Activated CD4-positive, alpha-beta T cell treated with anti-CD3 and anti-CD28 coated beads, Interleukin-2, amount 10 ng/mL, durations not matched to agents 24 days and 14 days (primary cell): ENCODE measurements around the gene BOD1L1. TPM values are rescaled to one million over a fixed set of nuclear protein-coding genes. Genes with fewer than 3 reads are reported as not detected.
A peak's percentile ranks its signal among the peaks of the same experiment; 100 is the strongest.

Experiments used
- DNase-seq: peaks from one replicate; pipeline ENCODE4 v3.0.0; 2022
- H3K27ac Mint-ChIP-seq: one replicate; pipeline ENCODE4 v1.8.0; 2022; ENCODE audit warnings: mild to moderate bottlenecking, mixed read lengths
- H3K27me3 Mint-ChIP-seq: one replicate; pipeline ENCODE4 v1.8.0; 2022; ENCODE audit warnings: mixed read lengths
- H3K36me3 Mint-ChIP-seq: one replicate; pipeline ENCODE4 v1.8.0; 2022; ENCODE audit warnings: low read depth, mild to moderate bottlenecking, mixed read lengths
- H3K4me1 Mint-ChIP-seq: one replicate; pipeline ENCODE4 v1.8.0; 2021; ENCODE audit warnings: mixed read lengths
- H3K4me3 Mint-ChIP-seq: one replicate; pipeline ENCODE4 v1.8.0; 2022; ENCODE audit warnings: mild to moderate bottlenecking, moderate library complexity, mixed read lengths
- H3K9me3 Mint-ChIP-seq: one replicate; pipeline ENCODE4 v1.8.0; 2021; ENCODE audit warnings: mixed read lengths
- intact Hi-C: fragments of 100-400 bp; cut with micrococcal nuclease; formaldehyde crosslinking; loops from one replicate; pipeline ENCODE4 v1.15.1; 2023
- total RNA-seq: library from RNA; stranded (reverse); gene quantifications from 2 replicates; pipeline ENCODE4 v1.2.3, GENCODE V29; 2022

BOD1L1 gene
- total RNA-seq, 1 donor from 2014 or later, result 41.0 TPM

- intact Hi-C loops, result loop anchor here (1.0 to 5.0 kb wide), 3 partner anchors 8 to 1777 kb away; no protein-coding TSS in a partner anchor
- H3K27ac Mint-ChIP-seq, result peak overlapping the region; percentile 76
- peak; percentile 79 for DNase-seq
Measured at GRCh38 chr4:13544606-13545393, 82.7 kb downstream of the BOD1L1 start.

GRCh38 chr4:13543839-13544605 lies 83.5 kb downstream of the BOD1L1 start, which contains the start of gene NKX3-2:
Gene NKX3-2 (minus strand): TSS chr4:13544508. CDS start chr4:13544414, 94 bp downstream.
- H3K4me1 Mint-ChIP-seq, result peaks cover 25% of the 10 kb centered on the region
- H3K4me3 Mint-ChIP-seq, result peak within 1 kb of the TSS; percentile 86
- DNase-seq, result peak; percentile 57
- H3K36me3 Mint-ChIP-seq, result peaks cover 9% of the 10 kb centered on the region
- peaks cover 4% of the 10 kb centered on the region for H3K9me3 Mint-ChIP-seq
- intact Hi-C loops, result loop anchor here (1.0 kb wide), 1 partner anchor 8 kb away; no protein-coding TSS in a partner anchor
- peak within 1 kb of the TSS; percentile 76 for H3K27ac Mint-ChIP-seq
- H3K27me3 Mint-ChIP-seq, result peaks cover 72% of the 10 kb centered on the region

More at GRCh38 chr4:13544606-13545393, 82.7 kb downstream of the BOD1L1 start:
- peaks cover 9% of the 10 kb centered on the region for H3K36me3 Mint-ChIP-seq
- peaks cover 29% of the 10 kb centered on the region for H3K4me1 Mint-ChIP-seq
- peaks cover 4% of the 10 kb centered on the region for H3K9me3 Mint-ChIP-seq
- H3K4me3 Mint-ChIP-seq, result peak overlapping the region; percentile 86
- H3K27me3 Mint-ChIP-seq, result peaks cover 68% of the 10 kb centered on the region

GRCh38 chr4:13543032-13543838 lies 84.3 kb downstream of the BOD1L1 start:
- Mint-ChIP-seq H3K27me3 (peaks cover 72% of the 10 kb centered on the region), H3K4me3 (peak overlapping the region; percentile 40), H3K36me3 (peaks cover 15% of the 10 kb centered on the region), H3K27ac (peak overlapping the region; percentile 72), H3K9me3 (peaks cover 11% of the 10 kb centered on the region), H3K4me1 (peaks cover 24% of the 10 kb centered on the region)
- peak; percentile 60 for DNase-seq
- intact Hi-C loops, result no loop called here

- Mint-ChIP-seq H3K4me1 (peaks cover 24% of the 10 kb centered on the region), H3K27ac (peak overlapping the region; percentile 72)
Measured at GRCh38 chr4:13542577-13543031, 84.9 kb downstream of the BOD1L1 start.

GRCh38 chr4:13541720-13542576 lies 85.6 kb downstream of the BOD1L1 start:
- peaks cover 16% of the 10 kb centered on the region for H3K36me3 Mint-ChIP-seq
- peak overlapping the region; percentile 23 for H3K4me3 Mint-ChIP-seq
- peaks cover 78% of the 10 kb centered on the region for H3K27me3 Mint-ChIP-seq
- H3K9me3 Mint-ChIP-seq, result peaks cover 12% of the 10 kb centered on the region
- peaks cover 23% of the 10 kb centered on the region for H3K4me1 Mint-ChIP-seq
- peak overlapping the region; percentile 41 for H3K27ac Mint-ChIP-seq
- intact Hi-C loops, result no loop called here
- DNase-seq, result peak; percentile 77

More at GRCh38 chr4:13542577-13543031, 84.9 kb downstream of the BOD1L1 start:
- Mint-ChIP-seq H3K27me3 (peaks cover 75% of the 10 kb centered on the region), H3K36me3 (peaks cover 15% of the 10 kb centered on the region), H3K4me3 (peak overlapping the region; percentile 30), H3K9me3 (peaks cover 12% of the 10 kb centered on the region)
- DNase-seq, result peak; percentile 56
- intact Hi-C loops, result no loop called here

GRCh38 chr4:13541176-13541604 lies 86.3 kb downstream of the BOD1L1 start:
- no peak overlapping the region for H3K4me3 Mint-ChIP-seq
- DNase-seq, result no peak
- H3K4me1 Mint-ChIP-seq, result peaks cover 16% of the 10 kb centered on the region
- peaks cover 15% of the 10 kb centered on the region for H3K9me3 Mint-ChIP-seq
- H3K36me3 Mint-ChIP-seq, result peaks cover 17% of the 10 kb centered on the region
- peaks cover 78% of the 10 kb centered on the region for H3K27me3 Mint-ChIP-seq
- intact Hi-C loops, result no loop called here
- H3K27ac Mint-ChIP-seq, result no peak overlapping the region

GRCh38 chr4:13540446-13541175 lies 86.9 kb downstream of the BOD1L1 start:
- H3K27ac Mint-ChIP-seq, result peak overlapping the region; percentile 66
- no peak overlapping the region for H3K4me3 Mint-ChIP-seq
- H3K9me3 Mint-ChIP-seq, result peaks cover 15% of the 10 kb centered on the region
- H3K27me3 Mint-ChIP-seq, result peaks cover 81% of the 10 kb centered on the region
- peaks cover 16% of the 10 kb centered on the region for H3K36me3 Mint-ChIP-seq
- peaks cover 14% of the 10 kb centered on the region for H3K4me1 Mint-ChIP-seq
- peak; percentile 54 for DNase-seq
- intact Hi-C loops, result no loop called here

- H3K27me3 Mint-ChIP-seq, result peaks cover 81% of the 10 kb centered on the region
- H3K4me3 Mint-ChIP-seq, result no peak overlapping the region
- peaks cover 12% of the 10 kb centered on the region for H3K36me3 Mint-ChIP-seq
- H3K9me3 Mint-ChIP-seq, result peaks cover 11% of the 10 kb centered on the region
- peak; percentile 55 for DNase-seq
- no peak overlapping the region for H3K27ac Mint-ChIP-seq
- intact Hi-C loops, result no loop called here
- H3K4me1 Mint-ChIP-seq, result peaks cover 8% of the 10 kb centered on the region
Measured at GRCh38 chr4:13539619-13540445, 87.7 kb downstream of the BOD1L1 start.

- intact Hi-C loops, result no loop called here
- peak overlapping the region; percentile 84 for H3K27ac Mint-ChIP-seq
- no peak overlapping the region for H3K4me3 Mint-ChIP-seq
- peaks cover 12% of the 10 kb centered on the region for H3K9me3 Mint-ChIP-seq
- H3K4me1 Mint-ChIP-seq, result peaks cover 8% of the 10 kb centered on the region
- H3K27me3 Mint-ChIP-seq, result peaks cover 86% of the 10 kb centered on the region
- H3K36me3 Mint-ChIP-seq, result peaks cover 13% of the 10 kb centered on the region
- DNase-seq, result no peak
Measured at GRCh38 chr4:13539047-13539618, 88.4 kb downstream of the BOD1L1 start.

- H3K9me3 Mint-ChIP-seq, result peaks cover 14% of the 10 kb centered on the region
- H3K4me3 Mint-ChIP-seq, result peak overlapping the region; percentile 37
- H3K4me1 Mint-ChIP-seq, result peaks cover 9% of the 10 kb centered on the region
- peaks cover 90% of the 10 kb centered on the region for H3K27me3 Mint-ChIP-seq
- intact Hi-C loops, result no loop called here
- H3K27ac Mint-ChIP-seq, result peak overlapping the region; percentile 84
- no peak for DNase-seq
- peaks cover 15% of the 10 kb centered on the region for H3K36me3 Mint-ChIP-seq
Measured at GRCh38 chr4:13538427-13538973, 89.0 kb downstream of the BOD1L1 start.

GRCh38 chr4:13537832-13538177 lies 89.7 kb downstream of the BOD1L1 start:
- H3K9me3 Mint-ChIP-seq, result peaks cover 14% of the 10 kb centered on the region
- H3K27me3 Mint-ChIP-seq, result peaks cover 87% of the 10 kb centered on the region
- no peak overlapping the region for H3K4me3 Mint-ChIP-seq
- H3K4me1 Mint-ChIP-seq, result peaks cover 9% of the 10 kb centered on the region
- no peak overlapping the region for H3K27ac Mint-ChIP-seq
- H3K36me3 Mint-ChIP-seq, result peaks cover 15% of the 10 kb centered on the region
- no peak for DNase-seq
- intact Hi-C loops, result no loop called here
